ENCODE data around the gene MIAT.

GRCh38 chr22:26651815-26652214, 5.6 kb upstream of the MIAT start:
- TF ChIP-seq CTCF (IDR thresholded peaks at IDR 0.05) (no peak), POLR2A (IDR thresholded peaks at IDR 0.05) (no peak)
